OCI-LY7 (cell line): ENCODE results near the gene CLCN6. TPM values are rescaled to one million over a fixed set of nuclear protein-coding genes. Genes with fewer than 3 reads are reported as not detected.

Experiments
- BruUV-seq: library from RNA; stranded (reverse); fragments of 400-500 nt; replicated peaks from 2 replicates; lab custom pipeline; 2021; lab: Mats Ljungman, UMichigan
- CTCF ChIA-PET: fragments of 300-600 bp; sonication (Branson Sonifier 250); formaldehyde crosslinking; loops from one replicate; lab custom pipeline; 2022; ENCODE audit warnings: antibody characterized with exemption; ENCODE audit not compliant: unreplicated experiment; lab: Charles Lee
- POLR2A ChIA-PET: fragments of 300-600 bp; sonication (Branson Sonifier 250); formaldehyde crosslinking; loops from one replicate; lab custom pipeline; 2022; ENCODE audit warnings: antibody characterized with exemption; lab: Charles Lee
- DNase-seq: peaks from one replicate; pipeline ENCODE4 v3.0.0-alpha.2; 2015; ENCODE audit warnings: low spot score
- H2AFZ ChIP-seq: fragments of 200-600 bp; sonication (generic), shearing (Covaris generic); 2 replicates; pipeline ENCODE4 v1.6.1; 2014; ENCODE audit warnings: mild to moderate bottlenecking, antibody characterized with exemption, low read length, moderate library complexity
- H3K27ac ChIP-seq: fragments of 200-600 bp; sonication (generic); 2 replicates; pipeline ENCODE4 v1.5.1; 2014; ENCODE audit warnings: mixed run types, low read depth, mild to moderate bottlenecking, moderate library complexity, low read length, inconsistent platforms; ENCODE audit not compliant: poor library complexity, severe bottlenecking
- H3K36me3 ChIP-seq: fragments of 200-600 bp; sonication (generic); 2 replicates; pipeline ENCODE4 v1.6.1; 2014; ENCODE audit warnings: mild to moderate bottlenecking, antibody characterized with exemption, low read length, moderate library complexity, mixed read lengths; ENCODE audit not compliant: insufficient read depth
- H3K4me1 ChIP-seq: fragments of 200-600 bp; sonication (generic); 2 replicates; pipeline ENCODE4 v1.5.1; 2014; ENCODE audit warnings: mild to moderate bottlenecking, low read length; ENCODE audit not compliant: insufficient read depth, poor library complexity, severe bottlenecking
- H3K4me2 ChIP-seq: fragments of 200-600 bp; sonication (generic); 2 replicates; pipeline ENCODE4 v1.6.1; 2014; ENCODE audit warnings: mild to moderate bottlenecking, low read length
- H3K4me3 ChIP-seq: fragments of 200-600 bp; sonication (generic); 2 replicates; pipeline ENCODE4 v1.5.1; 2014; ENCODE audit warnings: mild to moderate bottlenecking, low read depth, low read length; ENCODE audit not compliant: poor library complexity, severe bottlenecking
- H3K79me2 ChIP-seq: fragments of 200-600 bp; sonication (generic); 2 replicates; pipeline ENCODE4 v1.6.1; 2016; ENCODE audit warnings: low read depth, mild to moderate bottlenecking, low read length, moderate library complexity, mixed read lengths; ENCODE audit not compliant: insufficient read depth
- H3K9me2 ChIP-seq: fragments of 200-600 bp; sonication (generic); 2 replicates; pipeline ENCODE4 v1.6.1; 2016; ENCODE audit warnings: mild to moderate bottlenecking, low read length, mixed read lengths; ENCODE audit not compliant: insufficient read depth
- H3K9me3 ChIP-seq: fragments of 200-600 bp; sonication (generic); 2 replicates; pipeline ENCODE4 v1.6.1; 2014; ENCODE audit warnings: mild to moderate bottlenecking, mixed run types, low read length, mixed read lengths
- H4K20me1 ChIP-seq: fragments of 200-600 bp; sonication (generic); 2 replicates; pipeline ENCODE4 v1.6.1; 2014; ENCODE audit warnings: mild to moderate bottlenecking, antibody characterized with exemption, low read length, moderate library complexity, mixed read lengths; ENCODE audit not compliant: insufficient read depth
- EZH2phosphoT487 ChIP-seq: fragments of 200-600 bp; sonication (generic); IDR thresholded peaks from 2 replicates; pipeline ENCODE4 v1.6.1; 2018; ENCODE audit warnings: low read depth, borderline replicate concordance, mild to moderate bottlenecking, mixed run types, antibody characterized with exemption, low read length, moderate library complexity, mixed read lengths
- intact Hi-C: fragments of 100-400 bp; cut with micrococcal nuclease; formaldehyde crosslinking; loops from one replicate; pipeline ENCODE4 v1.10.0; 2022; ENCODE audit not compliant: unreplicated experiment
- total RNA-seq, 2 experiments: library from RNA; depleted of rRNA in 1 of 2; stranded (reverse); fragments of >200 nt in 1 of 2; shearing (Covaris generic) in 1 of 2; gene quantifications; 2 replicates each; pipeline ENCODE4 v1.2.3, GENCODE V29; 2014 to 2022
- TF ChIP-seq, protein P1 (sequence below): fragments of 200-600 bp; sonication (generic); conservative IDR thresholded peaks from 2 replicates; pipeline ENCODE4 v1.5.1; 2014; ENCODE audit warnings: mild to moderate bottlenecking, antibody characterized with exemption, low read length, moderate library complexity, mixed read lengths

Gene CLCN6
- total RNA-seq, 2 experiments from 2014 or later, result 19.7 to 65.8 TPM

DNA sequence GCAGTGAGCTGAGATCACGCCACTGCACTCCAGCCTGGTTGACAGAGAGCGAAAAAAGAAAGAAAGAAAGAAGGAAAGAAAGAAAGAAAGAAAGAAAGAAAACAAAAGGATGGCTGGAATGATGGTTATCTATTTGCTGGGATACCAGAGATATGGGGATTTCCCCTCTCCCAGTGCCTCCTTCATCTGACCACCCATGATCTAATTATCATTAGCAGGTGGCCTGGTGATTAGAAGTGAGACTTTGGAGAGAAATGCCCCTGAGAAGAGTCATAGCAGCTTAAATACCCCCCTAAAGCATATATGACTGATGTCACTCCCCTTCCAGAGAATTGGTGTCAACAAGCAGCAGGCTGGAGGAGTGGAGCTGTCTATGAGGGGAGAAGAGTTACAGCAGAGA lies 54.1 kb downstream of the CLCN6 start:
- Histone ChIP-seq H2AFZ (no peak overlapping the region), H3K36me3 (no peaks in the 10 kb centered on the region), H3K9me3 (no peaks in the 10 kb centered on the region), H4K20me1 (no peaks in the 10 kb centered on the region), H3K4me2 (no peak overlapping the region), H3K9me2 (no peaks in the 10 kb centered on the region), H3K79me2 (no peaks in the 10 kb centered on the region), H3K27ac (no peak overlapping the region), H3K4me1 (peaks cover 23% of the 10 kb centered on the region), H3K4me3 (no peak overlapping the region)
- TF ChIP-seq EZH2phosphoT487, result no peak
- TF ChIP-seq, protein P1, sequence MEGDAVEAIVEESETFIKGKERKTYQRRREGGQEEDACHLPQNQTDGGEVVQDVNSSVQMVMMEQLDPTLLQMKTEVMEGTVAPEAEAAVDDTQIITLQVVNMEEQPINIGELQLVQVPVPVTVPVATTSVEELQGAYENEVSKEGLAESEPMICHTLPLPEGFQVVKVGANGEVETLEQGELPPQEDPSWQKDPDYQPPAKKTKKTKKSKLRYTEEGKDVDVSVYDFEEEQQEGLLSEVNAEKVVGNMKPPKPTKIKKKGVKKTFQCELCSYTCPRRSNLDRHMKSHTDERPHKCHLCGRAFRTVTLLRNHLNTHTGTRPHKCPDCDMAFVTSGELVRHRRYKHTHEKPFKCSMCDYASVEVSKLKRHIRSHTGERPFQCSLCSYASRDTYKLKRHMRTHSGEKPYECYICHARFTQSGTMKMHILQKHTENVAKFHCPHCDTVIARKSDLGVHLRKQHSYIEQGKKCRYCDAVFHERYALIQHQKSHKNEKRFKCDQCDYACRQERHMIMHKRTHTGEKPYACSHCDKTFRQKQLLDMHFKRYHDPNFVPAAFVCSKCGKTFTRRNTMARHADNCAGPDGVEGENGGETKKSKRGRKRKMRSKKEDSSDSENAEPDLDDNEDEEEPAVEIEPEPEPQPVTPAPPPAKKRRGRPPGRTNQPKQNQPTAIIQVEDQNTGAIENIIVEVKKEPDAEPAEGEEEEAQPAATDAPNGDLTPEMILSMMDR, result no peak
- no peak for DNase-seq
- ChIA-PET POLR2A (no interaction called here), CTCF (no interaction called here)
- BruUV-seq, result no TSS peak
- intact Hi-C loops, result no loop called here

DNA sequence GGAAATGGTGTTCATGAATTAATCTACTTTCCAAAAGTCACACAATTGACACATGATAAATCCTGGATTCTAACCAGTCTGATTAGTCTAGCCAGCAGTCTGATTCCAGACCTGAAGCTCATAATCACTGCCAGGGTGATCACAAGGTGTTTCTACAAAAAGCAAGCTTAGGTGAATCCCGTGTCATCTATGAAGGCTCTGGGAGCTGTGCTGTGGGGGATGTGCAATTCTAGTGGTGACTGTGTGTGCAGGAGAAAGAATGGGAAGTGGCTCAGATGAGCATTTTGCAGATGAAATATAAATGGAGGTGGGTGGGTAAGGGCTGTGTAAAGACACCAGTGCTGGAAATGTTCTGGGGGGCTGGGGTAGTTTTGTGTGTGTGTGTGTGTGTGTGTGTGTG lies 54.6 kb downstream of the CLCN6 start:
- CTCF ChIA-PET, result no interaction called here
- DNase-seq, result no peak
- H3K4me3 ChIP-seq, result no peak overlapping the region
- no peaks in the 10 kb centered on the region for H3K79me2 ChIP-seq
- H3K4me2 ChIP-seq, result no peak overlapping the region
- H3K27ac ChIP-seq, result no peak overlapping the region
- TF ChIP-seq EZH2phosphoT487, result no peak
- TF ChIP-seq, protein P1, result no peak
- H3K4me1 ChIP-seq, result peaks cover 23% of the 10 kb centered on the region
- no peaks in the 10 kb centered on the region for H3K36me3 ChIP-seq
- H3K9me3 ChIP-seq, result no peaks in the 10 kb centered on the region
- no peaks in the 10 kb centered on the region for H3K9me2 ChIP-seq
- no TSS peak for BruUV-seq
- no peak overlapping the region for H2AFZ ChIP-seq
- POLR2A ChIA-PET, result no interaction called here
- H4K20me1 ChIP-seq, result no peaks in the 10 kb centered on the region
- intact Hi-C loops, result no loop called here

DNA sequence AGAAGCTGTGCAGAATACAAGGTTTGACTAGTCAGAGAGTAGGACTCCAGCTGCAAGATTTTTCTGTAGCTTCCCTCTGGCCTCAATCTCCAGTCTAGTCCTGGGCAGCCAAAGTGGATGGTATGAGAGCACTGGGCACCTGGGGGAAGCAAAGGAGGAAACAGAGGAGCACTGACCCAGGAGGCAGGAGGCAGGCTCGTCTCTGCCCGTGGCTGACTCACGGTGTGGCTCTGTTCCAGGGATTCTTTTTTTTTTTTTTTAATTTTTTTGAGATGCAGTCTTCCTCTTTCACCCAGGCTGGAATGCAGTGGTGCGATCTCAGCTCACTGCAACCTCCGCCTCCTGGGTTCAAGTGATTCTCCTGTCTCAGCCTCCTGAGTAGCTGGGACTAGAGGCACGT lies 56.9 kb downstream of the CLCN6 start:
- Histone ChIP-seq H2AFZ (no peak overlapping the region), H3K79me2 (no peaks in the 10 kb centered on the region), H3K4me3 (no peak overlapping the region), H3K4me2 (no peak overlapping the region), H3K27ac (no peak overlapping the region), H3K9me2 (no peaks in the 10 kb centered on the region), H3K36me3 (no peaks in the 10 kb centered on the region), H4K20me1 (no peaks in the 10 kb centered on the region), H3K4me1 (peaks cover 16% of the 10 kb centered on the region), H3K9me3 (no peaks in the 10 kb centered on the region)
- no peak for DNase-seq
- intact Hi-C loops, result loop anchor here (2.0 kb wide), 1 partner anchor 20 kb away; no protein-coding TSS in a partner anchor
- TF ChIP-seq EZH2phosphoT487, result no peak
- TF ChIP-seq, protein P1, result no peak
- POLR2A ChIA-PET, result no interaction called here
- CTCF ChIA-PET, result interaction anchor here (0.7 kb wide), 1 partner anchor 15 kb away, joined by 3 read pairs; no protein-coding TSS in a partner anchor
- no TSS peak for BruUV-seq
